ENCODE data around the gene SPTSSA. TPM values are rescaled to one million over a fixed set of nuclear protein-coding genes. Genes with fewer than 3 reads are reported as not detected.

Gene SPTSSA
- total RNA-seq, 2 donors from 2014 or later = 12.5 to 21.9 TPM

DNA sequence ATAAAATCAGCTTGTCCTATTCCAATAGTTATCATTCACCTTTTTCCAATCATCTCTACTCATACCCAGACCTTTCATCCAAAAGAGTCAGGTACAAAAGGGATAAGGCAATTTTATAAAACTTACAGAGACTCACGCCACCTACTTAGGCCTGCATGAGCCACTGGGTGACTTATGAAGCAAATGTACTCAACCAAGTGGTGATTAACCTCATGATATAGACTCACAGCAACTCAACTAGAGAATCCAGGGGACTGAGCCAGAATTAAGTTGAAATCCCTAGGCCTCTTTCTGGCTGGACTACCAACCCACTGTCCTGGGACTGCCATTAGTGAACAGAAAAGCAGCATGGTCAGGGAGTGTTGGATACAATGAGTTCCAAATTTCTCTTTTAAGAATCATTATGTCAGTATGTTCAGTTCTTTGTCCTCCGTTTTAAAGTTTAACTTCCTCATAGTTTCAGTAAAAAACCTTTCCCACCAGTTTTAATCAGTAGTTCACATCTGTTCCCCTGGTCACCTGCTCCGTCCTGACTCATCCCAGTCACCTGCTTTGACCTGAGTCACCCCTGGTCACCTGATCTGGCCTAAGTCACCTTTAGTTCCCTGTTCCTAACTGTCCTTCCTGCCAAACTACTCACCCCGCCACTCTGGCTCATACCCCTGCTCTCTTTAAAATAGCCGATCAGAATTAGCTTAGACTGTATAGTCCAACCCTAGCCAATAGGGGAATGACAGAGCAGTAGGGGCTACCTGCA, 36.8 kb downstream of the SPTSSA start:
- Histone ChIP-seq H3K9me3 (no peaks in the 10 kb centered on the region), H3K27me3 (replicated peaks; ENCODE audit: insufficient read depth) (no peaks in the 10 kb centered on the region), H3K27ac (no peak overlapping the region), H3K36me3 (no peaks in the 10 kb centered on the region), H3K4me3 (no peak overlapping the region), H3K4me1 (replicated peaks) (no peaks in the 10 kb centered on the region)
- 89% methylated on average over 5 of the region's 5 CpGs for WGBS
- TF ChIP-seq, protein P1, sequence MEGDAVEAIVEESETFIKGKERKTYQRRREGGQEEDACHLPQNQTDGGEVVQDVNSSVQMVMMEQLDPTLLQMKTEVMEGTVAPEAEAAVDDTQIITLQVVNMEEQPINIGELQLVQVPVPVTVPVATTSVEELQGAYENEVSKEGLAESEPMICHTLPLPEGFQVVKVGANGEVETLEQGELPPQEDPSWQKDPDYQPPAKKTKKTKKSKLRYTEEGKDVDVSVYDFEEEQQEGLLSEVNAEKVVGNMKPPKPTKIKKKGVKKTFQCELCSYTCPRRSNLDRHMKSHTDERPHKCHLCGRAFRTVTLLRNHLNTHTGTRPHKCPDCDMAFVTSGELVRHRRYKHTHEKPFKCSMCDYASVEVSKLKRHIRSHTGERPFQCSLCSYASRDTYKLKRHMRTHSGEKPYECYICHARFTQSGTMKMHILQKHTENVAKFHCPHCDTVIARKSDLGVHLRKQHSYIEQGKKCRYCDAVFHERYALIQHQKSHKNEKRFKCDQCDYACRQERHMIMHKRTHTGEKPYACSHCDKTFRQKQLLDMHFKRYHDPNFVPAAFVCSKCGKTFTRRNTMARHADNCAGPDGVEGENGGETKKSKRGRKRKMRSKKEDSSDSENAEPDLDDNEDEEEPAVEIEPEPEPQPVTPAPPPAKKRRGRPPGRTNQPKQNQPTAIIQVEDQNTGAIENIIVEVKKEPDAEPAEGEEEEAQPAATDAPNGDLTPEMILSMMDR (IDR thresholded peaks at IDR 0.05) = no peak
- TF ChIP-seq POLR2A (IDR thresholded peaks at IDR 0.05) (no peak), POLR2AphosphoS5 (IDR thresholded peaks at IDR 0.05) (no peak)
- no peak for DNase-seq (ENCODE audit: low spot score)
- intact Hi-C loops (cut with DNase I) = no loop called here

GRCh38 chr14:34424488-34424887, 37.6 kb downstream of the SPTSSA start:
- no peak for TF ChIP-seq POLR2A (IDR thresholded peaks at IDR 0.05)
- TF ChIP-seq POLR2AphosphoS5 (IDR thresholded peaks at IDR 0.05) = no peak
- TF ChIP-seq, protein P1 (IDR thresholded peaks at IDR 0.05) = no peak
- no peaks in the 10 kb centered on the region for H3K9me3 ChIP-seq
- H3K4me3 ChIP-seq = no peak overlapping the region
- H3K36me3 ChIP-seq = no peaks in the 10 kb centered on the region
- intact Hi-C loops (cut with DNase I) = no loop called here
- H3K27ac ChIP-seq = no peak overlapping the region
- H3K4me1 ChIP-seq (replicated peaks) = no peaks in the 10 kb centered on the region
- no peak for DNase-seq (ENCODE audit: low spot score)
- H3K27me3 ChIP-seq (replicated peaks; ENCODE audit: insufficient read depth) = no peaks in the 10 kb centered on the region
- 94% methylated on average over 2 of the region's 2 CpGs for WGBS

GRCh38 chr14:34423445-34423844, 38.6 kb downstream of the SPTSSA start:
- intact Hi-C loops (cut with DNase I) = no loop called here
- TF ChIP-seq POLR2A (IDR thresholded peaks at IDR 0.05) = no peak
- TF ChIP-seq, protein P1 (IDR thresholded peaks at IDR 0.05) = no peak
- TF ChIP-seq POLR2AphosphoS5 (IDR thresholded peaks at IDR 0.05) = no peak
- H3K27ac ChIP-seq = no peak overlapping the region
- no peaks in the 10 kb centered on the region for H3K9me3 ChIP-seq
- WGBS = 91% methylated on average over 2 of the region's 2 CpGs
- DNase-seq (ENCODE audit: low spot score) = no peak
- H3K4me1 ChIP-seq (replicated peaks) = no peaks in the 10 kb centered on the region
- H3K27me3 ChIP-seq (replicated peaks; ENCODE audit: insufficient read depth) = no peaks in the 10 kb centered on the region
- no peaks in the 10 kb centered on the region for H3K36me3 ChIP-seq
- no peak overlapping the region for H3K4me3 ChIP-seq

DNA sequence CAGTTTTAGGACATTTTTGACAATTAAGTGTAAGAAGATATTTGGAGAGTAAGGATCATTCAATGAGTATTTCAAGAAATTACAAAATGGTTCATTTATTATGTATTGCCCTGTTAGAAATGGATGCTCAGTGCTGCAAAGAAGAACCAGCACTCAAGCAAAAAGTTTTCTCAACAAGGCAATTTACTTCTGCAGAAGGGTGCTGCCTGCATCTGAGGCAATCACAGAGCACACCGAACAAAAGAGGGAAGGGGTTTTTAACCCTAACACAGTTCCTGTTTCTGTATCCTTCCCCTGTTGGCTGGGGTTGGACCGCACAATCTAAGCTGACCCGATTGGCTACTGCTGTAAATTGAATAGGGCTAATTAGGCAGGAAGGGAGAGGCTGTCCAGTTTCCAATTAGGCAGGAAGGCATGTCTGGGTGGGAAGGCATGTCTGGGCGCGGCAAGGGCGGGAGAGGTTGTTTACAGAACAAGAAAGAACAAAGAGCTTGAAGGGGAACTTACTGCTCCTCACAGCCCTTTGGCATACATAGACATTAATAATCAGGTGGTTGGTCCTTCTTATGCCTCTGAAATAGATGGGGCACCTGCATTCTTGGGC, 41.4 kb downstream of the SPTSSA start:
- WGBS = 79% methylated on average over 6 of the region's 6 CpGs
- DNase-seq (ENCODE audit: low spot score) = no peak
- no peak overlapping the region for H3K4me3 ChIP-seq
- H3K36me3 ChIP-seq = no peaks in the 10 kb centered on the region
- TF ChIP-seq, protein P1 (IDR thresholded peaks at IDR 0.05) = no peak
- no peak for TF ChIP-seq POLR2A (IDR thresholded peaks at IDR 0.05)
- no peak for TF ChIP-seq POLR2AphosphoS5 (IDR thresholded peaks at IDR 0.05)
- H3K4me1 ChIP-seq (replicated peaks) = no peaks in the 10 kb centered on the region
- no peaks in the 10 kb centered on the region for H3K27me3 ChIP-seq (replicated peaks; ENCODE audit: insufficient read depth)
- H3K9me3 ChIP-seq = no peaks in the 10 kb centered on the region
- H3K27ac ChIP-seq = no peak overlapping the region
- intact Hi-C loops (cut with DNase I) = no loop called here

DNA sequence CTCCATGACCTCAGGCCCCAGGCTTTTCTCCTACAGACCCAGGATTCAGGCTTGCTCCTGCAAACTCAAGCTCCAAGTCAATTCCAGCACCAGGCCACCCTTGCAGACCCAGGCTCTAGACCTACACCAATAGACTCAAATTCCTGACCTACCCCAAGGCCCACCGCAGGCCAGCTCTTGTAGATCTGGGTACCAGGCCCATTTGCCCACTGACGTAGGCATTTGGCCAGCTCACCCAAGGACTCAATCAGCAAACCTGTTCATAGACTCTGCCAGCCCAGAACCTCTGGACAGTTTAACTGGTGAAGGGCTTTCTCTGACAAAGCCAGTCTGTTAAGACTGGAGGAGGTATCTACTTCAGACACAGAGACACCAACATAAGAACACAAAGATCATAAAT, 52.3 kb downstream of the SPTSSA start:
- no peak overlapping the region for H3K27ac ChIP-seq
- H3K4me1 ChIP-seq (replicated peaks) = no peaks in the 10 kb centered on the region
- 92% methylated on average over 2 of the region's 2 CpGs for WGBS
- intact Hi-C loops (cut with DNase I) = no loop called here
- no peak overlapping the region for H3K4me3 ChIP-seq
- no peaks in the 10 kb centered on the region for H3K27me3 ChIP-seq (replicated peaks; ENCODE audit: insufficient read depth)
- DNase-seq (ENCODE audit: low spot score) = no peak
- H3K36me3 ChIP-seq = no peaks in the 10 kb centered on the region
- H3K9me3 ChIP-seq = no peaks in the 10 kb centered on the region
- TF ChIP-seq POLR2A (IDR thresholded peaks at IDR 0.05) = no peak
- TF ChIP-seq POLR2AphosphoS5 (IDR thresholded peaks at IDR 0.05) = no peak
- TF ChIP-seq, protein P1 (IDR thresholded peaks at IDR 0.05) = no peak
